CD1c-positive myeloid dendritic cell (primary cell): ENCODE data around the gene PSMD11.
"Not testable (repeated sequence)": the region's sequence is repeated elsewhere in the genome, so short reads cannot be mapped to it uniquely, and the experiment has no call there.

Experiments used
- DNase-seq: peaks from one replicate; pipeline ENCODE4 v3.0.0-alpha.2; 2016; ENCODE audit errors: extremely low spot score

Gene PSMD11

DNA sequence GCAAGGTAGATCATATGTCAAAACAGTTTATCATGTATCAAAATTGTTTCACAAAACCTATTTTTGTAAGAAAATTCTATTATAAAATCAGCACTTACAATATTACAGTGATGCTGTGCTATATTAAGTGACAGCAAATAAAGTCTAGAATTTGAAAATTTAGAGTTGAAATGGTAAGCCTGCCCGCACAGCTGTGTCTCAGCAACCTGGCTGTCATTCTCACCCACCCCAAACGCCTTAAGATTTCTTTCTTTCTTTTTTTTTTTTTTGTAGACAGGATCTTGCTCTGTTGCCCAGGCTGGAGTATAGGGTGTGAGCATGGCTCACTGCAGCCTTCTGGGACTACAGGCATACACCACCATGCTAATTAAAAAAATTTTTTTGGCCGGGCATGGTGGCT lies 69.3 kb downstream of the PSMD11 start:
- DNase-seq, result no peak

DNA sequence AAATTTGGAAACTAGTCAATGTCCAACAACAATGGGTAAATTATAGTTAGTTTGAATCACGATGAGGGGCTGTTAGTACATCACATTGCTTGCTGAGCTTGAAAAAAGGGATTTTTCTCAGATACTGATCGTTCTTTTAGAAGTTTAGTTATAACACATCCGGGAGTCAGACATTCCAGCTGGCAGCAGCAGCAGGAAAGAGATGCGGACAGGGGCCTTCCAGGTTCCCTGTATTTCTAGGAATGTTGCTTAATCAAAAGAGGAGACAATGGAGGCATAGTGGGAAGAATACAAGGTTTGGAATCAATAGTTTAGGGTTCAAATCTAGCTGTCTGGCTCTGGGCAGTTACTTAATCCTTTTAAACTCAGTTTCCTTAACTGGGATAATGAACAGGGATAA lies 70.3 kb downstream of the PSMD11 start:
- DNase-seq, result no peak

DNA sequence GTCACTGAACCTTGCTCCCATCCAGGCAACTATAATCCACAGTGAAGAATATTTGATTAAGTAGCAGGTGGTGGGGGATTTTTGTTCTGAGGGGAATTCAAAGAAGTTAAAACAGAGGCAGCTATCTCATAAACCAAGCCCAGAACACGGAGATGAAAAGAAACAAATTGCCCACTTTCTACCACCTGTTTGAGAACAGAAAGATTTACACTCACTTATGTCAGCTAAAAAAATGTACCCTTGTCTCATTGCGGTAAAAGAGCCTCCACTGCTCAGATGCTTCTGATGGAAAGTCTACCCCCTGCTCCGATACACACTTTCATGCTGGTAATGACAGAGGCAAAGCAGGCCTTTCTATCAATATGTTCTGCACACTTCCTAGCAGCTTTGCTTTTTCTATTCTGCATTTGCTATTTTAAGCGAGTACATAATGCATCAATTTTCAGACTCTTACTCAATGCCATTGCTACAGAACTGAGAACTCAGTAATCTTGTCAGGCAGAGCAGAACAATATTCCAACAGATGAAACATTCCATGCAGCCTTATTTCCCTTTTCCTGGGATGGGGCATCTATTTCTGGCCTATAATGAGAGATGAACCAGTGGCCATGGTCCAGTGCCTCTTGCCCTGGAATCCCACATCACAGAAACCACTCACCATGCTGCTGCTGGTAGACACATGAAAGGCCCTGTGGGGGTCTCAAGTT lies 71.5 kb downstream of the PSMD11 start:
- no peak for DNase-seq

DNA sequence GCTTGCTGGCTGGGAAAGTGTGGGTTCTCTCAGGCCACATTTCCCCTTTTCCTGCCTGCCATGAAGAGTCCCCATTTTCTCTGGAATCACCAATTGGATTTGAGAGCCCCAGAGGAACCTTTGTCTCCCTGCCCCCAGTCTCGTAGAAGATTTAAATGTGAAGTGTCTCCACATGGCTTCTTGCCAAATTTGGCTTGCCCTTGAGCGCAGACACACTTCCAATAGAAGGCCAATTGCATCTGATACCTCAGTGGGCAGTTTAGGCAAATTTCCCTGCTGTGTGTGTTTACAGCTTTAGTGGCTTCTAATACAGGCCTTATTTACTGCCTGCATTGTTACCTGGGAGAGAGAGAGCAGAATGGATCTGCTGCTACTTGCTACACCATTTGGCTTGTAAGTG lies 72.1 kb downstream of the PSMD11 start:
- DNase-seq, result no peak

DNA sequence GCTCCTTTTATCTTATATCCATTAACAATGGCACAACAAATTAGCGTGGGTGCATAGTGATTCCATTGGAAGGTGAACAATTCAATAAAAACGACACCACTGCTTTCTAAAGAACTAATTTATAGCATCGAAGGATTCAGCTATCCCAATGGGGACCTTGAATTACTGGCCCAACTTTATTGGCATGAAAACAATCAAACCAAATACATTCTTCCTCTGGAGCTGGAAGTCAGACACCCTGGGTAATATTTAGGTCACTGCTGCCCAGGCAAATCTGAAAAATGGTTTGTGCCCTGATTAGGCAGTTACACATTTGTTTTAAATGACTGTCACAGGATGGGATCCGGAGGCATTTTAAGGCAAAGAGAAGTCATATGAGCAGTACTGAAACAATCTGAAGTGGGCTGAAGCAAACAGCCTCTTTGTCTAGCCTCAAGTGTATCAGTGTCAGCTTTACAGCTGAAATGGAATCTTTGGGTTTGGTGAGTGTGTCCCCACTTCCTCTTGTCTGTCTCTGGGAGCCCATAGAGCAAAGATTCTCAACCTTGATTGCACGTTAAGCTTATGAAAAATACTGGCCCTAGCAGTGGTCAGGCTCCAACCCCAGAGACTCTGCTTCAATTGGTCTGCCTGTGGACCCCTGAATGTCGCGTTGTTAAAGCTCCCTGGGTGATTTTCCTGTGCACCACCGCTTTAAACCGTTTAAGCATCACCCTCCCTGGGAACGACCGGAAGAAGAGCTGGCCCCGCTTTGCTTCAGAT lies 72.8 kb downstream of the PSMD11 start:
- no peak for DNase-seq

DNA sequence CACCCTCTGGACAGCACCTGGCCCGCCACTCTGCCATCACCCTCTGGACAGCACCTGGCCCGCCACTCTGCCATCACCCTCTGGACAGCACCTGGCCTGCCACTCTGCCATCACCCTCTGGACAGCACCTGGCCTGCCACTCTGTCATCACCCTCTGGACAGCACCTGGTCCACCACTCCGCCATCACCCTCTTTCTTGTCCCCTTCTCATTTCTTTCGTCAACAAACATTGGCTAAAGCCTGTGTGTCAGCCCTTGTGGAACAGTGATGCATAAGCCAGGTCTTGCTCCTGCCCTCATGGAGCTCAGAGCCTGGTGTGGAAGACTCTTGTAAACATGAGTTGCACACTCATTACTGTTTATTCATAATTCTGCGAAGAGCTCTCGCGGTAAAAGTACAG lies 73.7 kb downstream of the PSMD11 start:
- DNase-seq, result no peak

DNA sequence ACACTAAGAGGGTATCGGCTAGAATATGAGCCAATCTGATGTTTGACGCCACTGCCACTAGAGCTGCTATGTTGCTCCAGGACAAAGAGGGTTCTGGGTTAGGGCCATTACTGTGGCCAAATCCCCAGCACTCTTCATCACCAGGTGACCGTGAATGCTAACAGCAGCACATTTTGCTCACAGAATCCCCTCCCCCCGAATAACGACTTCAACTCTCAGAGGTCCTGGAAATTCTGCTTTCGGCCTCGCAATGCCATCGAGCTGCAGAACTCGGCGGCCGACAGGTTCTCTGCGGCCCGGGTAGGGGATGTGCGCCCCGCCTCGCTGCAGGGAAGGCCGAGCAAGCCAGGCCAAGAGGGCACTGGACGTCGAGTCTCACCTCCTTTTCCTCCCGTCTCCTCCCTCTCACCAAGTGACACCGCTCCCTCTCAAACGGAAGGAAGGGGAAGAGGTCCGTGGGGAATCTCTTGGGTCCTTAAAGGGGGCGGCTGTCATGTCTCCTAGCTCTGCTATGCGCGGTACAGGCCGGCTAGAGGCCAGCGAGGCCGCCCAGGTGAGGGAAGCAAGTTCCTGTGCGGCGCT lies 74.4 kb downstream of the PSMD11 start:
- DNase-seq, result no peak

DNA sequence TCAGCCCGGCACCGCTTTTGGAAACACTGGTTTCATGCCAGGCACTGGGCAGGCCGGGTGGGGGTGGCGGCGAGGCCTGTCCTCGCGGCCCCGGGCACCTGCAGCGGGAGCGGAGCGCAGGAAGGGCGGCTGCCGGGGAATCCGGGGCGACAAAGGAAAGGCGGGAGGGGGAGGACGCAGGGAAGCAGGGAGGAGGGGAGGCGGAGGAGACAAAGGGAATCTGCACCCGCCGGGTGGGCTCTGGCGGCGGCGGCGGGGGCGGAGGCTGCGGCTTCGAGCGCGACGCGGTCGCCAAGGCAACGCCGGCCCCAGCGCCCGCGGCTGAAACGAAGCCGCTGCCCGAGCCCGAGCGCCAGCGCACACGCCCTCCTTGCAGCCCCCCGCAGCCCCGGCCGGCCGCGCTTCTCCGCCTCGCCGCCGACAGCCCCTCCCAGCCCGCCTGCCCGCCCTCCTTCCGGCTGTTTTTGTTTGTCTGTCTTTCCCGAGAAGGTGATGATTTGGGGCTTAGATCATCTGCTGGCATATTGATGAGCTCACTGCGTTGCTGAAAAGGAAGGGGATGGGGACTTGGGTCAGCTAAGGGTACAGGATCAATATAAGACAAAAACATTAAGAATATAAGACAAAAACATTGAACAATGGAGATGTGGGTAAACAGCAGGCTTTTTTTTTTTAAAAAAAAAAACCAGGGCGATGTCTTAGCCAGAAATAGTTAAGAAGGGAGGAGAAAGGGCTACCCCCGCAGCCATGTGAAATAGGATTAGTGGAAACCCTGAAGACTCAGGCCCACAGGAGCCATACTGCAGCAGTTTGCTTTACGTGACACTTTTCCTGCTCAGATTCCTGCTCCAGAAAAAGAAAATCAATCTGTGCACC lies 75.2 kb downstream of the PSMD11 start:
- DNase-seq, result peak; percentile 36

DNA sequence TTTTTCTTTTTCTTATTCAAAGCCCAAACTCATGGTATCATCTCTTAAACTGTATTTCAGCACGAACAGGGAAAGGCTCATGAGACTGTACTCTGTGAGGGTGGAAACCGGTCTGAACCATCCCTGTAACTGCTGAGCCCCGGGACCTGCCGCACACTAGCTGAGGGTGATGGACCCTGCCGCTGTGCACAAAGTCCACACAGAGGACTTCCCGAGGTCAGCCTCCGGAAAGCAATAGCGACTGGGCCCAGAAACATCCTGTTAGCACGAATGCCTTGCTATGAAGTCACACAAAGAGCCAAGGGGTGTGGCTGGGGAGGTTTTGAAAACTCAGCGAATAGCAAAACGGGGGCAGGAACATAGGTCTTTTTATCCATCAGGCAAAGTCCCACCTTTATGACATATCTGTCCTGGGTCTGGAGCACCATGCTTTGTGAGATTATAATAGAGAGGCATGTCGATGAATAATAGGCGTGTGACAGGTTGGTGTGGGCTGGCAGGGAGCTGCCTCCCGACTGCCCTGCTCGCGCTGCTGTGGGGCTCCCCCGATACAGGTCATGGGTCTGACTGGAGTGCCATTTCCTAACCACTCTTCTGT lies 75.9 kb downstream of the PSMD11 start:
- DNase-seq, result peak; percentile 15

DNA sequence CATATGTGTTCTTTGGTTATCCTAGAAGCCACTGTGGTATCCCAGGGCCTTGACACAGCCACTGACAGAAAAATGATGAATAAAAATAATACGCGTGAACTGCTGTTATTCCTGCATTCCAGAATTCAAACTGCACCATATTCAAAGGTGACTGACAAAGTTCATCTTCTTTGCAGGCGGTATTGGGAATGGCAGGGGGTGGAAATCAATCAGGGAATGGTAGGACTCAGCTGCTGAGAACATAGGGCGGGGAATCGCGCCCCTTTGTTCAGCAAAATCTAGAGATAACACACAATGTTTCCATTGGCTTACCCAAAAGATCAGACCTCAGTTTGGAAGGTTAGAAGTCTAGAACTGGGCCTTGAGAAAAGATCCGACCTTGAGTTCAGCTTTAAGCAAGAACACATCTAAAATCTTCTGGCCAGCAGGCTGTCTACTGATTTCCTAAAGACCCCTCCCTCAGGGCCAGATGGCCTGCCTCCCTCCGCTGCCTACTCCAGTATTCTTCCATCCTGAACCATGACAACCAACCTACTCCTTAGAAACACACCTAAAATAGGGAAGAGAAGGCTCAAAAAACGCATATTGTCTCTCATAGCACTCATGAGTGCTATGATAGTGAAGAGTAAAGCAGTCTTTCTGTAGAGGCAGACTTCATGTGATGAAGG lies 76.6 kb downstream of the PSMD11 start:
- DNase-seq, result no peak

DNA sequence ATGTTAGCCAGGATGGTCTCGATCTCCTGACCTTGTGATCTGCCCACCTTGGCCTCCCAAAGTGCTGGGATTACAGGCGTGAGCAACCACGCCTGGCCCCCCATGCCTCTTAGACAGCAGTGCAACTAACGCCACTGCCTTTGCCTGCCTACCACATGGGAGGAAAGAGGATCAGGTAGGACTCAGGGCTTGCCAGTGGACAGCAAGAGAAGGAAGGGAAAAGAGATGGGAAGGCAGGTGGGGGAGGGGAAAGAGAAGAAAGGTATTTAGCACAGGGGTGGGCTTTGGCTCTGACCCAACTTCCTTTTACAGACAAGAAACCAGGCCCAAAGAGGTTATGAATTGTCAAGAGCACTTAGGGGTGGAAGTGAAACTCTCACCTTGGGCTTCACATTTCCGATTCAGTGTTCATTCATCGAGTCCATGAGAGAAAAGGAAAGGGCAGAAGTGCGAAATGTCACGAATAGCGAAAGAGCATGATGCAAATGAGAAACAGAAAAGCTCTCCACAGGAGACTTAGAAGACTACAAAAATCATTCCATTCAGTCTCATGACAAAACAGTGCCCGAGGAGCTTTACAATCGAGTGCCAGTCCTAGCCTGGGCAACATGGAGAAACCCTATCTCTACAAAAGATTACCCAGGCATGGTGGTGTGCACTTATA lies 78.8 kb downstream of the PSMD11 start:
- peak; percentile 25 for DNase-seq

DNA sequence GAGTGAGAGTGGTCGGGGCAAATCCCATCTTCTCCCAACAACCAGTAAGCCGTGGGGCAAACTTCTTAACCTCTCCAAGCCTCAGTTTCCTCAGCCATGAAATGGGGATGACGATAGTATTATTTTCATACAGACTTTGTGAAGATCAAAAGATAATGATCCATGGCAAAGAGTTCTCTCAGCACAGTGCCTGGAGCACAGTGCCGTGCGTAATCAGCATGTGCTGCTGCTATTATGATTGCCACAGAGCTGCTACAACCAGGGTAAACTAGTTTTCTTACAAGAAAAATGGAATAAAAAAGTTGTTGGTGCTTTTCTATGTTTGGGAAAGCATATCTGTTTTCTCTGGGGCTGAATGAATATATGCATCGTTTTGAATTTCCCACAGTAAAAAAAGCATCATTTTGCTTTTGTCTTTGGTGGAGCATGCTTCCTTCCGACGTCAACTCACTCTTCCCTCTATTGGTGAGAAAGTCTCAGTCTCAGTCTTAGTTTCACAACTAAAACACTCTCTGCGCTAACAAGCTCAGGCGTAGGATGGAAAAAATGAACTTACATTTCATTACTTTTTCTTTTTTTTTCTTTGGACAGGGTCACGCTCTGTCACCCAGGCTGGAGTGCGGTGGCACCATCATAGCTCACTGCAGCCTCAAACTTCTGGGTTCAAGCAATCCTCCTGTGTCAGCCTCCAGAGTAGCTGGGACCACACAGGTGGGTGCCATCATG lies 79.7 kb downstream of the PSMD11 start:
- no peak for DNase-seq

DNA sequence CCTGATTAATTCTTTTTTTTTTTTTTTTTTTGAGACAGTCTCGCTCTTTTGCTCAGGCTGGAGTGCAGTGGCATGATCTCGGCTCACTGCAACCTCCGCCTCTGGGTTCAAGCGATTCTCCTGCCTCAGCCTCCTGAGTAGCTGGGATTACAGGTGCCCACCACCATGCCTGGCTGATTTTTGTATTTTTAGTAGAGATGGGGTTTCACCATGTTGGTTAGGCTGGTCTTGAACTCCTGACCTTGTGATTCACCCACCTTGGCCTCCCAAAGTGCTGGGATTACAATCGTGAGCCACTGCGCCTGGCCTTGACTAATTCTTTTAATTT lies 80.2 kb downstream of the PSMD11 start:
- not testable (repeated sequence) for DNase-seq

DNA sequence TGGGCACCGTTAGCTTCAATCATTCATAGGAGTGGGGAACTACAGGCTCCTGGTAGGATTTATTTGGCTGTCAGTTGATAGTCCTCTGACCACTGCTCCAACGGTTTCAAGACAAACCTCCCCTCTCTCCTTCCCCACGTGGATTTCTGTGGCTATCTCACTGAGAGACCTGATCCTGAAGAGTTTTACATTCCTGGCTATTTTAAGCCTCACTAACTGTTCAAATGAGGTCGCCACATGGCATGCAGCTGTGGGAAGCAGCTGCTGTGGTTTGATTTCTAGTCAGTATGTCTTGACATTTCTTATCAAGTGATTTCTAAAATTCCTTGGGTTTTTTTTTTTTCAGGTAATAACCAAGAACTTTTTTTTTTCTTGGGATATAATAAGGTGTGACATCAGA lies 80.8 kb downstream of the PSMD11 start:
- no peak for DNase-seq

DNA sequence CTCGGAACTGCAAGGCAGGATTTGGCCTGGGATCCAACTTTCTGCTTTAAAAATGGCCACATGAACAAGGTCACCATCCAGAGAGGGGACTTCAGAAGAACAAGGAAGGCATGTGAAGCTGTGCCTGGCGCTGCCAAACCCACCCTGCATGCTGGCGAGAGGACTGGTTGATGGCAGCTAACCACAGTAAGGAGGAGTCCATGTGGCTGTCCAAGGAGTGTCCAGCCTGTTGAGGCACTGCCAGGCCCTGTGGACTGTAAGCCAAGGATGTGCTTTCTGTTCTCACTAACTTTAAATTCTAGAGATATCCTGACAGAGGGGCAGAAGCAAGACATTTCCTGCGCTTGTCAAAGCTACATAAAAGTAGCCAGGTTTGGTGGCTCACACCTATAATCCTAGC lies 82.8 kb downstream of the PSMD11 start:
- no peak for DNase-seq

DNA sequence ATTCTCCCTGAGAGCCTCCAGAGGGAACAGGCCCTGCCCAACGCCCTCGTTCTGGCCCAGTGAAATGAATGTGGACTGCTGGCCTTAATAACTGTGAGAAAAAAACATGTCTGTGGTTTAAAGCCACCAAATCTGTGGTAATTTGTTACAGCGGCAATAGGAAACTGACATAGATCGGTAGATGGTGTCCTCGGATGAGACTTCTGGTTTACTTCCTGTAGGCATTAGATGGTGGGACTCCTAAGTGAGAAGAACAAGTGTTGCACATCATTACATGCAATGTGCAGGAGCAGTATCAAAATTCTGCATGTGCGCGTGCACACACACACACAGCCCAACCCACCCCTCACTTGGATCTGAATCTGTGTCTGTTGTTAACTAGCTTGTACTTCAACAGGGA lies 84.5 kb downstream of the PSMD11 start:
- DNase-seq, result no peak

DNA sequence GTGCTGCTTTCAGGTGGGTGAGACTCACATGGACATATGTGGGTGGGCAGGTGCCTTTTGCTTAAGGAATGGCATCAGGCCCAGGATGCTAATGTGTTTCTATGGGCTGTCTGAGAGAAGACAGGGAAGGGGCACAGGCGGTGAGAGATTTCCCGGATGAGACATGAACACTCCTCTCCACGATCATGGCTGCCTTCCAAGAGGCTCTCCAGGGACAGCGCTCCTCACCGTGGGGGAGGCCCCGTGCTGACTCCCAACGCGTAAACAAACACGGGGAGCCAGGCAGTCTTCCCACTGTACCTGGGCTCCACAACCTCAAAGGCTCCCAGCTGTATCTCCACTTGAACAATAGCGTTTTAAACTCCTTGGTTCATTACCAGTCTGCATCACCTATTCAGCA lies 85.3 kb downstream of the PSMD11 start:
- DNase-seq, result no peak
